NK-92 treated with Interleukin-12 subunit alpha and Interleukin-12 subunit beta, amount 100 ng/mL, for 24 hours (cell line): Measurements from ENCODE around the gene ANKRD34B.
"Not testable (repeated sequence)": the region's sequence is repeated elsewhere in the genome, so short reads cannot be mapped to it uniquely, and the experiment has no call there.

Experiments
- DNase-seq: peaks from one replicate; lab custom pipeline; 2025; lab: John Stamatoyannopoulos, UW

Gene ANKRD34B

GRCh38 chr5:80569961-80570786 is at the start of gene ANKRD34B:
TSS of gene ANKRD34B (minus strand) at chr5:80570280. CDS start at chr5:80560019, 10,261 bp downstream.
- no peak for DNase-seq

DNA sequence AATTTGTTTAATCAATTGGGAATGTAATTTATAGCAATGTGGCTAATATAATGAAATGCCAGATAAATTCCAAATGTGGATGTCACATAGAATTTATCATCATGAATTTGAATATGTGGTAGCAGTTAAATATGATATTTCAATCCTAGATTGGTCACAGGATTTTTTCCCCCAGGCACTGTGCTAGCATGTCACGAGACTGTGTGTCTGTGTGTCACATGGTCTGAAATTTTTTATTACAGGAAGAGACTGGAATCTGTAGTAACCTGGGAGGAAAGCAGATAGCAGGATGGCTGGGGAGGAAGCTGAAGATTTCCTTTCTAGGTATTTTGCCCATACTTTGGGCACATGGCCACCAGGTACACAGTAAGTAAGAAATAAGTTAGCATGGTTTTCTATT is 49.0 kb upstream of the ANKRD34B start:
- DNase-seq: no peak

DNA sequence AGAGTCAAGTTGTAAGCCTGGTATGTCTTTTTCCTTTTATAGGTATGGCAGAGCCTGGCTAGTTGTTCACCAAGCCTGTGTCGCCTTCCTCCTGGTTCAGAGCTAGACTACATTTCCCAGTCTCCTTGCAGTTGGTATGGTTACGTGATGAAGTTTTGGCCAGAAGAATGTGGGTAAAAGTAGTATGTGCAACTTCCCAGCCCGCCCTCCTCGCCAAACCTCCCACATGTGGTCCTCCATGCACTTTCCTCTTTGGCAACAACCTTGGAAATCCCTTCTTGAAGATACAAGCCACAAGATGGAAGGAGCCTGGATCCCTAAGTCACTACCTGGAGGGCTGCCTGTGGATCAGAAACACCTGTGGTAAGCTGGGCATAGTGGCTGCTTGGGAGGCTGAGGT is 48.4 kb upstream of the ANKRD34B start:
- no peak for DNase-seq

GRCh38 chr5:80615266-80615914 is 45.3 kb upstream of the ANKRD34B start:
- no peak for DNase-seq

- no peak for DNase-seq
Measured at GRCh38 chr5:80609692-80610091, 39.6 kb upstream of the ANKRD34B start.

- no peak for DNase-seq
Measured at GRCh38 chr5:80608731-80609130, 38.7 kb upstream of the ANKRD34B start.

DNA sequence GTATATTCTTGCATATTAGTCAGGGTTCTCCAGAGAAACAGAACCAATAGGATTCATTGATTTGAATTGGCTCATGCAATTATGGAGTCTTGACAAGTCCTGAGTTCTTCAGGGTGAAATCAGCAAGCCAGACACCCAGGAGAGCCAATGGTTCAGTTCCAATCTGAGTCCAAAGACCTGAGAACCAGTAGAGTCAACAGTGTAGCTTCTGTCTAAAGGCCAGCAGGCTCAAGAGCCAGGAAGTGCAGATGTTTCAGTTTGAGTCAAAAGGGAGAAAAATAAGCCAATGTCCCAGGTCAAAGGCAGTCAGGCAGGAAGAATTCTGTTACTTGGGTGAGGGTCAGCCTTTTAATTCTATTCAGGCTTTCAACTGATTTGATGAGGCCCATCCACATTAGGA is 37.8 kb upstream of the ANKRD34B start:
- DNase-seq: no peak

DNA sequence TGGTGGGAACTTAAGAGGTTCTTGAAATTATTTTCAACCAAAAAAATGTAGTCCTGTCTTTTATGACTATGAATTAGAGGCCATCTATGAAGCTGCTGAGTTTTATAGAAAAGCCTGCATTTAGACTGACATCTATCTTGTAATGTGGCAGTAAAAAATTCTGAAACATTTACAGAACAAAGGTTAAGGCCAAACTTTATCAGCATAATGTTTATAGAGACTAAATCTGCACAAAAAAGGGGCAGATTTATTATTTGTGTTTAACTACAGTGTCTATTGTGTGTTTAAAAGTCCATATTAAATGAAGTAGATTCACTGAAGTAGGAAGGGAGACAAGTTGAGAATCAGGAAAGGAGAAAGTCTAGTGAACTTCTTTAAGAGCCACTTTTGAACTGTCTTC is 37.3 kb upstream of the ANKRD34B start:
- no peak for DNase-seq

DNA sequence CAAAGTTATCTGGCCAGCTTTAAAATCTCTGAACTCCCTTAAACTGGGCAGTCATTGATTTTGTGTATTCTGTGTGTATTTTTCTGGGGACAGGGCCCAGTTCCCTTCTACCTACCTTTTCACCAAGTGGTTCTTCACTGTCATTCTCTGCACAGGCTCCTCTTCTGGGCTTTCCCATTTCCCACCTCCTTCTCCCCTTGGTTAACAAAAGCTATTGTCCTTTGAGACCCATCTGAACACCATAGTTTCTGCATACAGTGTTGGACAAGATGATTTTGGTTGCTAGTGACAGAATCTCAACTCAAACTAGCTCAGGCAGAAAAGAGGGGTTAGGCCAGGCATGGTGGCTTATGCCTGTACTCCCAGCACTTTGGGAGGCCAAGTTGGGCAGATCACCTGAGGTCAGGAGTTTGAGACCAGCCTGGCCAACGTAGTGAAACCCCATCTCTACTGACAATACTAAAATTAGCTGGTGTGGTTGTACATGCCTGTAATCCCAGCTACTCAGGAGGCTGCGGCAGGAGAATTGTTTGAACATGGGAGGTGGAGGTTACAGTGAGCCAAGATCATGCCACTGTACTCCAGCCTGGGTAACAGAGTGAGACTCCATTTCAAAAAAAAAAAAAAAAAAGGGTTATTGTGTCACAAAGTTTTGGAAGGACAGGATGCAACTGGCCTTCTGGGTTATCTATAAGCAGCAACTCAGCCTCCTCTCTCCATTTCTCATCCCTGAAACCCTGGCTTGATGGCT is 31.0 kb upstream of the ANKRD34B start:
- DNase-seq: no peak

DNA sequence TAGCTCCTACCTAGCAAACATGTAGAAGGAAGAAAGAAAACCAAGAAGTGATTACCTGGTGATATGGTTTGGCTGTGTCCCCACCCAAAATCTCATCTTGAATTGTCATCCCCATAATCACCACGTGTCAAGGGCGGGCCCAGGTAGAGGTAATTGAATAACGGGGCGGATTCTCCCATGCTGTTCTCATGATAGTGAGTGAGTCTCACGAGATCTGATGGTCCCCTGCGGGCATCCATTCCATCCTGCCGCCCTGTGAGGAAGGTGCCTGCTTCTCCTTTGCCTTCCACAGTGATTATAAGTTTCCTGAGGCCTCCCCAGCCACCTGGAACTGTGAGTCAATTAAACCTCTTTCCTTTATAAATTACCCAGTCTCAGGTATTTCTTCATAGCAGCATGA is 27.4 kb upstream of the ANKRD34B start:
- DNase-seq: no peak

DNA sequence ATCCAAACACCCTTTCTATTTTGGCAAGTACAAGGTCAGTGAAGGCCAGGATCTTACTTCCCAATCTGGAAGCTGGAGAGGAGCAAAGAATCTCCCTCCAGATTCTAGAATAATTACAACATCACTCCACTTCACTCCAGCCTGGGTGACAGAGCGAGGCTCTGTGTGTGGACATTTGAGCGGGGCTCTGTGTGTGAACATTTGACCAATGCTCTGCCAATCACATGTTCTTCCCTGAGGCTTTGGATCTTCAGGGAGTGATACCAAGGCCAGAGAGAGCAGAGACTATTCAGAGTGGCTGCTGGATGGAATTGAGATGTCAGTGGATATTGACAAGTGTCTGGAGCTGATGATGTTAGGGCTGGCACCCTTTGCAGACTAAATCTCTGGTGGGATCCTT is 24.7 kb upstream of the ANKRD34B start:
- DNase-seq: no peak

DNA sequence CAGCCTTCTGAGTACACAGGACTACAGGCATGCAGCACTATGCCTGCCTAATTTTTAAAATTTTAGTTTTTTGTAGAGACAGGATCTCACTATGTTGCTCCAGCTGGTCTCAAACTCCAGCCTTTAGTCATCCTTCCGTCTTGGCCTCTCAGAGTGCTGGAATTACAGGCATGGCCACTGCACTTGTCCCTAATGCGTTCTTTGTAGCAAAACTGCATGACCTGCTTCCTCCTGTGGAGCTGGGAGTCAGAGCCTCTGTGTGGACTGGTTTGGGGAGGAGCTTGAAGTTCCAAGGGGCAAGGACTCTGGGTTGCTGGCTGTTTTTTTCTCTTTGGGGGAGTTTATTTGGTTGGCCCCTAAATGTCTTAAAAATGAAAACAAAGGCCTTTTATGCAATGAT is 22.7 kb upstream of the ANKRD34B start:
- no peak for DNase-seq

GRCh38 chr5:80592105-80592504 is 22.0 kb upstream of the ANKRD34B start:
- DNase-seq: no peak

GRCh38 chr5:80591352-80591751 is 21.3 kb upstream of the ANKRD34B start:
- DNase-seq: no peak

- DNase-seq: no peak
Measured at GRCh38 chr5:80590766-80591165, 20.7 kb upstream of the ANKRD34B start.

DNA sequence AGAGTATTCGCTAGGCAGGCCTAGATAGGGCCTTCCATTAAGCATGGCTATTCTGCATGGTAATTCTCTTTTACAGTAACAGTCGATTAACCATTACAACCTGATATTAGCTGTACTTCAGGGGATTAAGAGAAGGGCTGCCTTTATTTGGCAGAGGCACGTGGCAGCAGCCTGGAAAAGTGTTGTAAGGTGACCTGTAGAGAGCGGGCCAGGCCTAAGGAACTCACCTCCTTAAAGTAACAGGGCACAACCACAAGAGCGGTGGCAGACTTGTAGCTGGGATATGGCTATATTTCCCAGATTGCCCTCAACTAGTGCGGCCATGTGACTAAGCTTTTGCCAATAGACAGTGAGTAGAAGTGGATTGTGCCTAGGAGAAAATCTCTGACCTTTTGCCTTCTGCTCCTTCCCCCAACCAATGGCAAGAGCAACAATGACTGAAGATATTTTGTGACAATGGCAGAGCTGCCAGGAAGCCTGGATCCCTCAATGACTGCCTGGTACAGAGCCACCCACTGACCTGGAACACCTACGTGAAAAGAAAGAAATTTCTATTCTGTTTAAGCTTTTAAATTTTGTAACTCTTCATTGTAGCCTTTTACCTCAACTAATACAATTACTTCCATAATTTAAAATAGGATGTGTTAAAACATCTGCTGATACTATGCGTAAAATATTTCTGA is 18.9 kb upstream of the ANKRD34B start:
- DNase-seq: no peak

DNA sequence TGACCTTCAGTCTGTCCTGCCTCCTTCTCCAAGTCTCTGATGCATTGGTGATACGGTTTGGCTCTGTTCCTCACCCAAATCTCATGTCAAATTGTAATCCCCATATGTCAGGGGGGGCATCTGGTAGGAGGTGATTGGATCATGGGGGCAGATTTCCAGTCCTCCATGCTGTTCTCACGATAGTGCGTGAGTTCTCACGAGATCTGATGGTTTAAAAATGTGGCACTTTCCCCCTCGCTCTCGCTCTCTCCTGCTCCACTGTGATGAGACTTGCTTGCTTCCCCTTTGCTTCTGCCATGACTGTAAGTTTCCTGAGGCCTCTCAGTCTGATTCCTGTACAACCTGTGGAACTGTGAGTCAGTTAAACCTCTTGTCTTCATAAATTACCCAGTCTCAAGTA is 14.7 kb upstream of the ANKRD34B start:
- no peak for DNase-seq

DNA sequence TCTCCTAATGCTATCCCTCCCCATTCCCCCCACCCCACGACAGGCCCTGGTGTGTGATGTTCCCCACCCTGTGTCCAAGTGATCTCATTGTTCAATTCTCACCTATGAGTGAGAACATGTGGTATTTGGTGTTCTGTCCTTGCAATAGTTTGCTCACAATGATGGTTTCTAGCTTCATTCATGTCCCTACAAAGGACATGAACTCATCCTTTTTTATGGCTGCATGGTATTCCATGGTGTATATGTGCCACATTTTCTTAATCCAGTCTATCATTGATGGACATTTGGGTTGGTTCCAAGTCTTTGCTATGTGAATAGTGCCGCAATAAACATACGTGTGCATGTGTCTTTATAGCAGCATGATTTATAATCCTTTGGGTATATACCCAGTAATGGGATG is 10.2 kb upstream of the ANKRD34B start:
- not testable (repeated sequence) for DNase-seq

GRCh38 chr5:80579050-80579449 is 9.0 kb upstream of the ANKRD34B start:
- no peak for DNase-seq

DNA sequence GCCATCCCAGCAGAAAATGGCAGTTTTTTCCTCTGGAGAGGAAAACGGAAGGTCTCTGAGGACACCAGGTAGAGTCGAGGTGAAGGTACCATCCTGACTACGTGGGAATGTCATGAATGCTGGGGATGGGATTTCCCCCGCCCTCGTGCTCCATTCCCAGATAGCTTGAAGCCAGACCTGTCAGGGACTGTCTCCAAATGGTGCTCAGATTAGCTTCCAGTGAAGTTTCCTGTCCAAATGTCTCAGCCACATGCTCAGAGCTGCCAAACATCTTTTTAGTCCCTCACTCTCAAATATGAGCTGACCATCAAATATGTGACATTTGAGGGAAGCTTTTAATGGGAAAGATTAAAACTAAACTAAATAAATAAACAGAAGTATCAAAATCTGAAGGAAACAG is 7.6 kb upstream of the ANKRD34B start:
- no peak for DNase-seq

DNA sequence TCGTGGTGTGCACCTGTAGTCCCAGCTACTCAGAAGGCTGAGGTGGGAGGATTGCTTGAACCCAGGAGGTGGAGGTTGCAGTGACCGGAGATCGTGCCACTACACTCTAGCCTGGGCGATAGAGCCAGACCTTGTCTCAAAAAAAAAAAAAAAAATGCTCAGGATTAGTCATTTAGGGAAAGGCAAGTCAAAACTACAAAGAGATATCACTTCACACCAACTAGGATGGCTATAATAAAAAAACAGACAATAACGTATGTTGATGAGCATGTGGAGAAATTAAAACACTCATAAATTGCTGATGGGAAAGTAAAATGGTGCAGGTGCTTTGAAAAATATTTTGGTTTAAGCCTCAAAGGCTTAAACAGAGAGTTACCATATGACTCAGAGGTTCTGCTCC is 6.3 kb upstream of the ANKRD34B start:
- DNase-seq: no peak

DNA sequence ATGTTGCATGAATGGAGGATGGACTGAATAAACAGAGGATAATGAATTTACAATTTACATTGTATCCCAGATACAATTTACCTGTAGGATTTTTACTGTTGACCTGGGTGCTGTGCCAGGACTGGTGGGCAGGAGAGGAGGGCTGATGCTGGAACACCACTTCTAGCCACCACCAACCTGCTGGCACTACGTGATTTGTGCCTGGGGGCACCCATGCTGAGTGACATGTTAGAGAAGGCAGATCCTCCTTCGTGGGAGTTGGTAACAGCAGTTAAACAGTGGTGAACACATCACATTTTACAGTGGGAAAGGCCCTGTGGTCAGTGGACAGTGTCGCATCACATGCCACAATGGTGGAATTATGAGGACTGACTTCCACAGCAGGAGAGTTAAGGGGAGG is 3.0 kb upstream of the ANKRD34B start:
- no peak for DNase-seq
